PC-9 (cell line): ENCODE data around the gene AP1S2. TPM values are rescaled to one million over a fixed set of nuclear protein-coding genes. Genes with fewer than 3 reads are reported as not detected.

ENCODE experiments used
- BruUV-seq: library from RNA; stranded (reverse); fragments of 400-500 nt; replicated peaks from 2 replicates; lab custom pipeline; 2021; lab: Mats Ljungman, UMichigan
- CTCF ChIA-PET: fragments of 300-600 bp; sonication (Branson Sonifier 250); formaldehyde crosslinking; loops from one replicate; lab custom pipeline; 2022; ENCODE audit warnings: antibody characterized with exemption; lab: Charles Lee
- POLR2A ChIA-PET: fragments of 300-600 bp; sonication (Branson Sonifier 250); formaldehyde crosslinking; loops from one replicate; lab custom pipeline; 2022; ENCODE audit warnings: antibody characterized with exemption; ENCODE audit not compliant: unreplicated experiment; lab: Charles Lee
- DNase-seq, 2 experiments: peaks; one replicate each; pipeline versions ENCODE4 v3.0.0 to v3.0.0-alpha.2; 2015 to 2022; ENCODE audit warnings: mixed read lengths in 1 of 2
- H2AFZ ChIP-seq: fragments of 200-600 bp; sonication (generic); 2 replicates; pipeline ENCODE4 v1.8.1; 2017; ENCODE audit warnings: antibody characterized with exemption
- H3F3A ChIP-seq: fragments of 200-600 bp; sonication (generic); 2 replicates; pipeline ENCODE4 v1.8.1; 2017; ENCODE audit warnings: antibody characterized with exemption, mild to moderate bottlenecking, low read depth; ENCODE audit not compliant: insufficient read depth
- H3K27ac ChIP-seq: fragments of 200-600 bp; sonication (generic); 2 replicates; pipeline ENCODE4 v1.6.1; 2016; ENCODE audit warnings: mixed run types
- H3K27me3 ChIP-seq: fragments of 200-600 bp; sonication (generic); 2 replicates; pipeline ENCODE4 v1.6.1; 2016; ENCODE audit warnings: low read depth, mixed run types; ENCODE audit not compliant: insufficient read depth
- H3K36me3 ChIP-seq: fragments of 200-600 bp; sonication (generic); 2 replicates; pipeline ENCODE4 v1.6.1; 2016; ENCODE audit warnings: low read depth, mixed run types
- H3K4me1 ChIP-seq: fragments of 200-600 bp; sonication (generic); replicated peaks from 2 replicates; pipeline ENCODE4 v1.6.1; 2016; ENCODE audit warnings: mixed run types; ENCODE audit not compliant: insufficient read depth
- H3K4me2 ChIP-seq: fragments of 200-600 bp; sonication (generic); 2 replicates; pipeline ENCODE4 v1.6.1; 2017; ENCODE audit warnings: mixed run types
- H3K4me3 ChIP-seq: fragments of 200-600 bp; sonication (generic); 2 replicates; pipeline ENCODE4 v1.6.1; 2016; ENCODE audit warnings: mixed run types
- H3K79me2 ChIP-seq: fragments of 200-600 bp; sonication (generic); 2 replicates; pipeline ENCODE4 v1.6.1; 2017; ENCODE audit warnings: low read depth, mixed run types
- H3K9me2 ChIP-seq: fragments of 200-600 bp; sonication (generic); 2 replicates; pipeline ENCODE4 v1.8.1; 2017; ENCODE audit warnings: mild to moderate bottlenecking; ENCODE audit not compliant: insufficient read depth
- H3K9me3 ChIP-seq: fragments of 200-600 bp; sonication (generic); 2 replicates; pipeline ENCODE4 v1.8.1; 2016; ENCODE audit warnings: low read depth; ENCODE audit not compliant: insufficient read depth
- H4K20me1 ChIP-seq: fragments of 200-600 bp; sonication (generic); 2 replicates; pipeline ENCODE4 v1.8.1; 2017; ENCODE audit not compliant: insufficient read depth
- EZH2 ChIP-seq: fragments of 200-600 bp; sonication (generic); IDR thresholded peaks from 2 replicates; pipeline ENCODE4 v1.8.0; 2017; ENCODE audit warnings: antibody characterized with exemption, low read depth
- intact Hi-C: fragments of 100-400 bp; cut with micrococcal nuclease; formaldehyde crosslinking; loops from one replicate; pipeline ENCODE4 v1.10.0; 2022; ENCODE audit not compliant: unreplicated experiment
- total RNA-seq: library from RNA; stranded (reverse); gene quantifications from 2 replicates; pipeline ENCODE4 v1.2.3, GENCODE V29; 2021
- TF ChIP-seq, protein P1 (sequence below): fragments of 200-600 bp; sonication (generic); conservative IDR thresholded peaks from 2 replicates; pipeline ENCODE4 v1.6.1; 2017; ENCODE audit warnings: mixed run types, antibody characterized with exemption, mild to moderate bottlenecking, moderate library complexity

AP1S2 gene
- total RNA-seq, 1 experiment from 2014 or later = 14.2 TPM

GRCh38 chrX:15815779-15816437, 38.7 kb downstream of the AP1S2 start:
- Histone ChIP-seq H3K79me2 (no peaks in the 10 kb centered on the region), H3K9me2 (no peaks in the 10 kb centered on the region), H3K36me3 (no peaks in the 10 kb centered on the region; the same call in 1 of the 2 replicates), H3F3A (no peaks in the 10 kb centered on the region), H2AFZ (no peak overlapping the region), H3K27me3 (no peaks in the 10 kb centered on the region), H3K4me1 (no peaks in the 10 kb centered on the region), H3K4me3 (no peak overlapping the region), H3K4me2 (no peak overlapping the region), H3K27ac (no peak overlapping the region), H4K20me1 (no peaks in the 10 kb centered on the region), H3K9me3 (no peaks in the 10 kb centered on the region)
- TF ChIP-seq EZH2 = no peak
- TF ChIP-seq, protein P1, sequence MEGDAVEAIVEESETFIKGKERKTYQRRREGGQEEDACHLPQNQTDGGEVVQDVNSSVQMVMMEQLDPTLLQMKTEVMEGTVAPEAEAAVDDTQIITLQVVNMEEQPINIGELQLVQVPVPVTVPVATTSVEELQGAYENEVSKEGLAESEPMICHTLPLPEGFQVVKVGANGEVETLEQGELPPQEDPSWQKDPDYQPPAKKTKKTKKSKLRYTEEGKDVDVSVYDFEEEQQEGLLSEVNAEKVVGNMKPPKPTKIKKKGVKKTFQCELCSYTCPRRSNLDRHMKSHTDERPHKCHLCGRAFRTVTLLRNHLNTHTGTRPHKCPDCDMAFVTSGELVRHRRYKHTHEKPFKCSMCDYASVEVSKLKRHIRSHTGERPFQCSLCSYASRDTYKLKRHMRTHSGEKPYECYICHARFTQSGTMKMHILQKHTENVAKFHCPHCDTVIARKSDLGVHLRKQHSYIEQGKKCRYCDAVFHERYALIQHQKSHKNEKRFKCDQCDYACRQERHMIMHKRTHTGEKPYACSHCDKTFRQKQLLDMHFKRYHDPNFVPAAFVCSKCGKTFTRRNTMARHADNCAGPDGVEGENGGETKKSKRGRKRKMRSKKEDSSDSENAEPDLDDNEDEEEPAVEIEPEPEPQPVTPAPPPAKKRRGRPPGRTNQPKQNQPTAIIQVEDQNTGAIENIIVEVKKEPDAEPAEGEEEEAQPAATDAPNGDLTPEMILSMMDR = no peak; the same call in 1 of the 2 replicates
- no TSS peak for BruUV-seq
- DNase-seq = no peak
- CTCF ChIA-PET = no interaction called here
- POLR2A ChIA-PET = no interaction called here
- intact Hi-C loops = no loop called here

- Histone ChIP-seq H3K27ac (no peak overlapping the region), H3K9me3 (no peaks in the 10 kb centered on the region), H3K79me2 (no peaks in the 10 kb centered on the region), H3K36me3 (no peaks in the 10 kb centered on the region; the same call in 1 of the 2 replicates), H3K9me2 (no peaks in the 10 kb centered on the region), H3K4me1 (no peaks in the 10 kb centered on the region), H3K4me3 (no peak overlapping the region), H3K4me2 (no peak overlapping the region), H3K27me3 (no peaks in the 10 kb centered on the region), H2AFZ (no peak overlapping the region), H3F3A (no peaks in the 10 kb centered on the region), H4K20me1 (no peaks in the 10 kb centered on the region)
- ChIA-PET CTCF (interaction anchor here (0.6 kb wide), 1 partner anchor 534 kb away, joined by 6 read pairs; no protein-coding TSS in a partner anchor), POLR2A (no interaction called here)
- TF ChIP-seq, protein P1 = no peak
- no peak for TF ChIP-seq EZH2
- no TSS peak for BruUV-seq
- DNase-seq = no peak
- intact Hi-C loops = no loop called here
These were observed 39.7 kb downstream of the AP1S2 start for GRCh38 chrX:15814771-15815365.

- BruUV-seq = no TSS peak
- intact Hi-C loops = no loop called here
- H3K27ac ChIP-seq = no peak overlapping the region
- no peaks in the 10 kb centered on the region for H3K27me3 ChIP-seq
- H3K4me2 ChIP-seq = no peak overlapping the region
- H3K36me3 ChIP-seq = no peaks in the 10 kb centered on the region; the same call in 1 of the 2 replicates
- DNase-seq = no peak
- ChIA-PET CTCF (no interaction called here), POLR2A (no interaction called here)
- no peaks in the 10 kb centered on the region for H4K20me1 ChIP-seq
- H3K4me1 ChIP-seq = no peaks in the 10 kb centered on the region
- no peaks in the 10 kb centered on the region for H3F3A ChIP-seq
- no peaks in the 10 kb centered on the region for H3K9me2 ChIP-seq
- H3K4me3 ChIP-seq = no peak overlapping the region
- H3K9me3 ChIP-seq = no peaks in the 10 kb centered on the region
- H2AFZ ChIP-seq = no peak overlapping the region
- no peaks in the 10 kb centered on the region for H3K79me2 ChIP-seq
- no peak for TF ChIP-seq EZH2
These were observed 41.2 kb downstream of the AP1S2 start for GRCh38 chrX:15813416-15813815.
